Esophagus squamous epithelium (tissue), 4 donors: ENCODE measurements around the gene SCNN1B.

Source experiments
- CTCF ChIP-seq, 6 experiments: fragments of 450-650 bp in 4 of 6; fragments of 200-600 bp in 2 of 6; sonication (generic) in 2 of 6; IDR thresholded peaks; one replicate each; pipeline ENCODE4 v1.5.1; 2016 to 2019; ENCODE audit warnings: antibody characterized with exemption in 6 of 6, mild to moderate bottlenecking in 4 of 6, moderate library complexity in 4 of 6
- POLR2A ChIP-seq, 4 donors: fragments of 450-650 bp; IDR thresholded peaks; one replicate each; pipeline ENCODE4 v1.6.1; 2017; ENCODE audit warnings: antibody characterized with exemption in 4 of 4, mild to moderate bottlenecking in 4 of 4, moderate library complexity in 3 of 4

- TF ChIP-seq POLR2A (IDR thresholded peaks at IDR 0.05) = no peak
- no peak for TF ChIP-seq CTCF (IDR thresholded peaks at IDR 0.05)
Observed at GRCh38 chr16:23319861-23320615, 17.9 kb downstream of the SCNN1B start.
